H1 (cell line): ENCODE measurements around the gene CACNA1C. TPM values are rescaled to one million over a fixed set of nuclear protein-coding genes. Genes with fewer than 3 reads are reported as not detected.

Experiments
- CTCF ChIA-PET: fragments of 300-600 bp; sonication (Branson Sonifier 250); formaldehyde crosslinking; loops from one replicate; lab custom pipeline; 2021; ENCODE audit not compliant: partially characterized antibody; lab: Charles Lee
- POLR2A ChIA-PET: fragments of 300-600 bp; sonication (Branson Sonifier 250); formaldehyde crosslinking; loops from one replicate; lab custom pipeline; 2021; ENCODE audit warnings: inconsistent platforms; ENCODE audit not compliant: partially characterized antibody; lab: Charles Lee
- DNase-seq, 2 experiments: peaks; one replicate each; pipeline versions ENCODE4 v3.0.0 to v3.0.0-alpha.2; 2010 to 2022; ENCODE audit warnings: low spot score in 2 of 2, low read depth in 1 of 2, mixed read lengths in 1 of 2
- FAIRE-seq: peaks from 2 replicates; lab custom pipeline; 2011; peaks lifted over from hg19 to GRCh38; lab: Jason Lieb, UNC
- H2AFZ ChIP-seq: 2 replicates; pipeline ENCODE4 v1.8.1; 2012; ENCODE audit warnings: low read length, inconsistent platforms
- H2AK5ac ChIP-seq: 2 replicates; pipeline ENCODE4 v1.6.1; 2013; ENCODE audit warnings: low read depth, low read length
- H2BK120ac ChIP-seq: replicated peaks from 2 replicates; pipeline ENCODE3; 2013; ENCODE audit warnings: low read depth, low read length, inconsistent platforms
- H2BK12ac ChIP-seq: 2 replicates; pipeline ENCODE4 v1.6.1; 2013; ENCODE audit warnings: low read depth, low read length
- H2BK15ac ChIP-seq: 2 replicates; pipeline ENCODE4 v1.6.1; 2013; ENCODE audit warnings: low read length
- H2BK20ac ChIP-seq: 2 replicates; pipeline ENCODE4 v1.6.1; 2013; ENCODE audit warnings: low read length
- H2BK5ac ChIP-seq: 2 replicates; pipeline ENCODE4 v1.6.1; 2013; ENCODE audit warnings: low read depth, low read length
- H3K14ac ChIP-seq: 2 replicates; pipeline ENCODE4 v1.6.1; 2013; ENCODE audit warnings: inconsistent platforms; ENCODE audit not compliant: insufficient read length
- H3K18ac ChIP-seq: 2 replicates; pipeline ENCODE4 v1.6.1; 2013; ENCODE audit warnings: low read length; ENCODE audit errors: extremely low read depth
- H3K23ac ChIP-seq: 2 replicates; pipeline ENCODE4 v1.6.1; 2013; ENCODE audit warnings: inconsistent platforms; ENCODE audit not compliant: insufficient read length
- H3K23me2 ChIP-seq: 2 replicates; pipeline ENCODE4 v1.6.1; 2013; ENCODE audit warnings: low read depth, low read length
- H3K27ac ChIP-seq: 2 replicates; pipeline ENCODE4 v1.6.1; 2011; ENCODE audit warnings: low read depth, low read length, inconsistent platforms
- H3K27me3 ChIP-seq, 4 experiments: replicated peaks in 1 of 4; 1 replicate in 1 of 4; 2 replicates in 3 of 4; pipeline versions ENCODE4 v1.6.1 to v1.8.1; 2011 to 2013; ENCODE audit warnings: low read length in 3 of 4, mild to moderate bottlenecking in 3 of 4, inconsistent platforms in 2 of 4, mixed read lengths in 2 of 4, moderate library complexity in 1 of 4; ENCODE audit not compliant: control insufficient read depth in 3 of 4, insufficient read depth in 3 of 4; ENCODE audit errors: extremely low read depth in 1 of 4
- H3K36me3 ChIP-seq, 4 experiments: 2 replicates each; pipeline versions ENCODE4 v1.6.1 to v1.8.1; 2011 to 2013; ENCODE audit warnings: mild to moderate bottlenecking in 4 of 4, low read length in 3 of 4, moderate library complexity in 2 of 4, control low read depth in 1 of 4, inconsistent platforms in 1 of 4; ENCODE audit not compliant: insufficient read depth in 4 of 4, control insufficient read depth in 2 of 4
- H3K4ac ChIP-seq: replicated peaks from 2 replicates; pipeline ENCODE3; 2013; ENCODE audit warnings: low read length, low read depth, mixed read lengths, inconsistent platforms; ENCODE audit not compliant: insufficient read length
- H3K4me1 ChIP-seq, 4 experiments: replicated peaks in 1 of 4; 1 replicate in 1 of 4; 2 replicates in 3 of 4; pipeline versions ENCODE4 v1.6.1 to v1.8.1; 2011 to 2013; ENCODE audit warnings: low read length in 3 of 4, inconsistent platforms in 2 of 4, mixed read lengths in 1 of 4; ENCODE audit not compliant: insufficient read depth in 4 of 4, control insufficient read depth in 3 of 4
- H3K4me2 ChIP-seq, 2 experiments: 2 replicates each; pipeline versions ENCODE4 v1.6.1 to v1.8.1; 2011 to 2013; ENCODE audit warnings: low read depth in 2 of 2, low read length in 2 of 2, control low read depth in 1 of 2, inconsistent platforms in 1 of 2, mild to moderate bottlenecking in 1 of 2; ENCODE audit not compliant: insufficient read depth in 1 of 2
- H3K4me3 ChIP-seq, 4 experiments: fragments of 200-600, 300-600 bp in 1 of 4; sonication (generic), shearing (Covaris generic), sonication (Bioruptor Twin) in 1 of 4; 2 replicates each; pipeline versions ENCODE4 v1.5.1 to v1.8.1; 2011 to 2016; ENCODE audit warnings: low read length in 4 of 4, low read depth in 3 of 4, control low read depth in 2 of 4, inconsistent platforms in 2 of 4, mild to moderate bottlenecking in 2 of 4, mixed read lengths in 1 of 4, moderate library complexity in 1 of 4; ENCODE audit not compliant: insufficient read depth in 2 of 4; ENCODE audit errors: extremely low read depth in 1 of 4
- H3K56ac ChIP-seq: replicated peaks from 2 replicates; pipeline ENCODE3; 2013; ENCODE audit warnings: low read depth, mild to moderate bottlenecking, mixed read lengths, low read length, inconsistent platforms; ENCODE audit not compliant: insufficient read length
- H3K79me1 ChIP-seq: 2 replicates; pipeline ENCODE4 v1.6.1; 2013; ENCODE audit warnings: low read depth, low read length, control low read depth
- H3K79me2 ChIP-seq, 2 experiments: 2 replicates each; pipeline versions ENCODE4 v1.6.1 to v1.8.1; 2012 to 2013; ENCODE audit warnings: low read length in 2 of 2, mild to moderate bottlenecking in 2 of 2, inconsistent platforms in 1 of 2; ENCODE audit not compliant: insufficient read depth in 2 of 2, control insufficient read depth in 1 of 2
- H3K9ac ChIP-seq, 4 experiments: replicated peaks in 1 of 4; 1 replicate in 1 of 4; 2 replicates in 3 of 4; pipeline versions ENCODE4 v1.6.1 to v1.8.1; 2011 to 2013; ENCODE audit warnings: low read depth in 3 of 4, low read length in 3 of 4, control low read depth in 2 of 4, mild to moderate bottlenecking in 2 of 4, moderate library complexity in 2 of 4, inconsistent platforms in 1 of 4; ENCODE audit errors: extremely low read depth in 1 of 4
- H3K9me3 ChIP-seq, 2 experiments: 2 replicates each; pipeline versions ENCODE4 v1.6.1 to v1.8.1; 2012 to 2013; ENCODE audit warnings: mild to moderate bottlenecking in 2 of 2, moderate library complexity in 2 of 2, control low read depth in 1 of 2, inconsistent platforms in 1 of 2, low read depth in 1 of 2, low read length in 1 of 2, mixed read lengths in 1 of 2; ENCODE audit not compliant: insufficient read depth in 2 of 2
- H4K20me1 ChIP-seq, 2 experiments: replicated peaks in 1 of 2; 2 replicates each; pipeline versions ENCODE3 to v1.8.1; 2011 to 2013; ENCODE audit warnings: inconsistent platforms in 2 of 2, low read length in 2 of 2, mild to moderate bottlenecking in 1 of 2; ENCODE audit not compliant: insufficient read depth in 2 of 2, control insufficient read depth in 1 of 2
- H4K5ac ChIP-seq: 2 replicates; pipeline ENCODE4 v1.6.1; 2013; ENCODE audit warnings: low read length, low read depth, mixed read lengths, inconsistent platforms; ENCODE audit not compliant: insufficient read length
- H4K8ac ChIP-seq: 2 replicates; pipeline ENCODE4 v1.8.0; 2013; ENCODE audit warnings: mild to moderate bottlenecking, moderate library complexity, low read length, inconsistent platforms; ENCODE audit not compliant: insufficient read depth; ENCODE audit errors: extremely low read depth
- H4K91ac ChIP-seq: replicated peaks from 2 replicates; pipeline ENCODE3; 2013; ENCODE audit warnings: low read length, mixed read lengths, inconsistent platforms; ENCODE audit not compliant: insufficient read length
- EZH2 ChIP-seq: fragments of 200-600 bp; sonication (generic); IDR thresholded peaks from 2 replicates; pipeline ENCODE4 v1.7.1; 2012; ENCODE audit warnings: low read depth, mild to moderate bottlenecking, moderate library complexity, low read length, inconsistent platforms; ENCODE audit not compliant: severe bottlenecking
- GTF2F1 ChIP-seq: IDR thresholded peaks from 2 replicates; pipeline ENCODE4 v1.6.1; 2012; ENCODE audit warnings: low read depth, low read length, improper control_type of control experiment, borderline replicate concordance
- PHF8 ChIP-seq: fragments of 200-600 bp; sonication (generic); conservative IDR thresholded peaks from 2 replicates; pipeline ENCODE4 v1.7.1; 2012; ENCODE audit warnings: low read depth, mild to moderate bottlenecking, inconsistent platforms, low read length, moderate library complexity
- TBP ChIP-seq: IDR thresholded peaks from 2 replicates; pipeline ENCODE4 v1.6.1; 2011; ENCODE audit warnings: low read depth, low read length, improper control_type of control experiment
- WGBS, 2 experiments: shearing (Covaris generic) in 1 of 2; methylation state at CpG; one replicate each; pipeline versions ENCODE4 v1.1.6 to v1.1.7; 2013 to 2015; ENCODE audit warnings: low lambda C conversion rate in 2 of 2, mixed read lengths in 2 of 2, inconsistent platforms in 1 of 2, low coverage in 1 of 2, missing lambda C conversion rate in 1 of 2; ENCODE audit not compliant: insufficient replicate concordance in 2 of 2, insufficient coverage in 1 of 2, insufficient read length in 1 of 2; ENCODE audit errors: extremely low coverage in 1 of 2, missing lambda C conversion rate in 1 of 2; 5-methylcytosine and 5-hydroxymethylcytosine counted together
- polyA plus RNA-seq, 7 experiments: library from polyadenylated mRNA; depleted of rRNA in 3 of 7; stranded (reverse) in 5 of 7; unstranded in 2 of 7; fragments of >200 nt in 5 of 7; fragments of 200-250 nt in 2 of 7; gene quantifications; 1 replicate in 5 of 7; 2 replicates in 1 of 7; 4 replicates in 1 of 7; pipeline versions ENCODE4 v1.2.1 to v1.2.3, GENCODE V29; 2011 to 2013; ENCODE audit warnings: missing spikeins in 2 of 7, mixed read lengths in 2 of 7
- total RNA-seq: library from RNA; stranded (reverse); fragmentation: NEBNext Ultra II Directional; extraction: Animal tissue kit (Norgen Biotek cat#: 25700); gene quantifications from 2 replicates; pipeline ENCODE4 v1.2.1, GENCODE V29; 2021

The CACNA1C gene
- total and polyA plus RNA-seq, 2 of the 8 experiments (the other 6 are each of a cell fraction or from before 2014, with no cell fraction given): 1.3 TPM

DNA sequence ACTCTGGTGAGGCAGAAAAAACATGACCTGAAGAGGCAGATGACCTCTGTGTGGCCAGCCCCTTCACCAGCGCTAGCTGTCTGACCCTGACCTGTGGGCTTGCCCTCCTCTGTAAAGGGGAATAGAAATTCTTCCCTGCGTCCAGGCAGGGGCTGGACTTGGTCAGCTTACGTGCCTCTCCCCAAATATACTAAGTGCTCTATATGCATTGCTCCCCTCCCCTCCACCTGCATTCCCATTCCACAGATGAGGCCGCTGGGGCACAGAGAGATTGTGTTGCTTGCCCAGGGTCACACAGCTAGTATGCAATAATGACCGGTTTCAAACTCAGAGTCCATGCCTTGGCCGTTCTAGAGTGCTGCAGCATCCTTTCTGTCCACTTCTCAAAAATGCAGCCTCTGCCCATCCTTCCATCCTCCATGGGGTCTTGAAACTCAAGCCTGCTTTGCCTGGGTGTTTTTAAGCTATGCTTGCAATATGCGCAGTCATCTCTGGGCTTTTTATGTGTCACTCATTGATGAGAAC lies 303.9 kb downstream of the CACNA1C start:
- H2BK120ac ChIP-seq: no peak overlapping the region
- H3K4me2 ChIP-seq: no peak overlapping the region
- H2BK12ac ChIP-seq: no peak overlapping the region
- no peak overlapping the region for H2AFZ ChIP-seq
- H3K4ac ChIP-seq: no peak overlapping the region
- H3K36me3 ChIP-seq: no peaks in the 10 kb centered on the region
- H4K91ac ChIP-seq: no peak overlapping the region
- H3K27ac ChIP-seq: no peak overlapping the region
- H3K9ac ChIP-seq: no peak overlapping the region
- no peak overlapping the region for H3K14ac ChIP-seq
- H3K4me3 ChIP-seq: no peak overlapping the region
- no peak overlapping the region for H2BK15ac ChIP-seq
- H2AK5ac ChIP-seq: no peak overlapping the region
- no peak overlapping the region for H3K56ac ChIP-seq
- FAIRE-seq (no peak), DNase-seq (no peak)
- H3K27me3 ChIP-seq: no peaks in the 10 kb centered on the region
- no peak overlapping the region for H3K23ac ChIP-seq
- no peaks in the 10 kb centered on the region for H3K79me1 ChIP-seq
- H3K79me2 ChIP-seq: no peaks in the 10 kb centered on the region
- H4K5ac ChIP-seq: no peak overlapping the region
- no peak overlapping the region; the same call in 1 of the 2 replicates for H4K8ac ChIP-seq
- POLR2A ChIA-PET: interaction anchor here (1.8 kb wide), 1 partner anchor 9 kb away, joined by 4 read pairs; no protein-coding TSS in a partner anchor
- WGBS, 2 experiments: 88% methylated on average over 7 of the region's 7 CpGs; no CpG with 5 or more reads in 1 of the 2 experiments
- no peaks in the 10 kb centered on the region for H4K20me1 ChIP-seq
- no peak overlapping the region for H3K18ac ChIP-seq
- no peak overlapping the region for H2BK5ac ChIP-seq
- CTCF ChIA-PET: interaction anchor here (0.7 to 2.7 kb wide), 12 partner anchors 9 to 299 kb away, joined by 3 to 11 read pairs (median 3); no protein-coding TSS in a partner anchor
- H3K9me3 ChIP-seq: no peaks in the 10 kb centered on the region
- peaks cover 0 to 4% (median 0%) of the 10 kb centered on the region in 4 experiments; a peak in 1 of 7 replicates for H3K4me1 ChIP-seq
- no peak overlapping the region for H2BK20ac ChIP-seq
- 0 out of 2 replicates have a peak, but pooled peaks cover 2% of the 10 kb centered on the region for H3K23me2 ChIP-seq
- no peak for TF ChIP-seq EZH2
- no peak for TF ChIP-seq GTF2F1
- TF ChIP-seq TBP: no peak
- TF ChIP-seq PHF8: no peak
